UCSD-AML1 (cell line): ENCODE results near the gene STK35.

ENCODE experiments used
- DNase-seq: peaks from one replicate; lab custom pipeline; 2025; ENCODE audit not compliant: unreplicated experiment; lab: John Stamatoyannopoulos, UW

STK35 gene

GRCh38 chr20:2104236-2104635 lies 2.6 kb downstream of the STK35 start:
- DNase-seq, result no peak

GRCh38 chr20:2108498-2108897 lies 6.9 kb downstream of the STK35 start:
- no peak for DNase-seq

DNA sequence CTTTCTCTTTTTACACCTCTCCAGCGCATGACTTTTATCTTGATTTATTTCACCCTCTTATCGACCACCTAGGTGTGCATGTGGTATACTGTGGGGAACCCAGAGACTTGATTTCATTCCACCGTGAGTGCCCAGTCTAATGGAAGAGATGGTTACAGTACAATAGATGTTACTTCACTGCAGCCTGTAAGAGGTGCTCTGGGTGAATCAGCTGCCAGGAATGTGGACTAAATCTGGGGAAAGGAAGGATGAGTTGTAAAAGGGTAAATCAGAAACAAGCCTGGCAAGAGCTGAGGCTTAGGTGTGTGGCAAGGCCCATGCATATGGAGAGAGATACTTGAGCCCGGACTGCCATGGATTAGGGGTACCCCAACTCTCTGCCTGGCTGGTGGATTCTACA lies 7.4 kb downstream of the STK35 start:
- DNase-seq, result no peak

DNA sequence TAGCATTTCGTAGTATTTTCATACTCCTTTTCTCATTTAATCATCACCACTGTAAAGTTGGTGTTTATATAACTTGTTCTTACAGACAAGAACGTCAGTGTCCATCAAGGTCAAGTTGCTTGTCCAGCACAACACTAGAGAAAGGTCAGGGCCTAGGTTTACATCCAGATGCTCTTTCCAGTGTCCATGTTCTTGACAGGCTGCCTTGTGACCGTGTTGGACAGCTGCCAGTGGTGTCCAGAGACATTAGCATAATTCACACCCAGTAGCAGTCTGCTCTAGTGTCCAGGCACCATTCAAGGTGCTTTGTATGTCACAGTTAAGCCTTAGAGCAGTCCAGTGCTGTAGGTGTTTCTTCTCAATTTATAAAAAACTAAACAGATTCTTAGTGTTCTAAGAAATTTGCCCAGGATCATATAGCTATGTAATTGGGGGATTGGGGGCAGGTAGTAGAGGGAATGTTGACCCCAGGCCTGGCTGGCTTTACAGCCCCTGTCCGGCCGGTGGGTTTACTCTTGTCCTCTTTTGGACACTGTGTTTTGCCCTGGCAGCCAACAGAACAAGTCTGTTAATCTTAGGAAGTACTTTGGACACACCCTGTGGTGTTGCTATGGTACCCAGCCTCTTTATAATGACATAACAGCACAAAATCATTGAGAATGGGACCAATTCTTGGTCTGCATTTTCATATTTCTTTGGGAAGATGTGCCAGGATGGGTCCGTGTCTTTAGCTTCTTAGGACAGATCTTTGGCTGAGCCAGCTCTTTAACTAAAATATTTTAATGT lies 8.0 kb downstream of the STK35 start:
- DNase-seq, result no peak

GRCh38 chr20:2112910-2113309 lies 11.3 kb downstream of the STK35 start:
- DNase-seq, result no peak

DNA sequence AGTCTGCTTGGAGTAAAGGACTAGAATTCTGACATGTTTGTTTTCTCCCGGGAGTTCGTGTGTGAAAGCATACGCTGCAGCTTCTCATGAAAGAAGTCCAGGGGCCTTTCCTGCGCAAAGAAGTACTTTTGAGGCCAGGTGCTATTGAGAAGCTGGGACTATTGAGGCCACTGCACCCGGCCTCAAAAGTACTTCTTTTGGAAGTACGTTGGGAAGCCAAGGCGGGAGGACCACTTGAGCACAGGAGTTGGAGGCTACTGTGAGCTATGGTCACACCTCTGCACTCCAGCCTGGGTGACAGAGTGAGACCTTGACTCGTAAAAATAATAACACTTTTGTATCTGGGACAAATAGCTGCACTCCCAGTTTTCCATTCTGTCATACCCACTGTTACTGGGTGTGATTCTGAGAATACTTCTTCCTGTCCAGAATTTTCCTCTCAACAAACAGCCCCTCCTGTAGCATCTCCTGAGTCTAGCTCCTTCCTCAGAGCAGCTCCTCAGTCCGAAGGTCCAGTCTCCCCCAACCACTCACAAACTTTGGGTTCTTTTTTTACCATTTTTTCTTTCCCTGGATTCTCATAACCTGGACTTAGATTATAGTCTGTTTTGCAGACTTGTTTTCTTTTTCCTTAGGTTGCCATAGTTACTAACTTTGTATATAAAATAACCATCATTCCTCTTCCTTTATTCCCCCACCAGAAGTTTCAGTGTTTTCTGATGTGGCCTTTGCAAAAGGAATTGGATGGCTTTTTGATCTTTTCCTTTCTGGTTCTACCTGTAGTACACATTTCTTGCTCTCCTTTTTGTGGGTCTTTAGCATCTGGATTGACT lies 12.7 kb downstream of the STK35 start:
- no peak for DNase-seq

DNA sequence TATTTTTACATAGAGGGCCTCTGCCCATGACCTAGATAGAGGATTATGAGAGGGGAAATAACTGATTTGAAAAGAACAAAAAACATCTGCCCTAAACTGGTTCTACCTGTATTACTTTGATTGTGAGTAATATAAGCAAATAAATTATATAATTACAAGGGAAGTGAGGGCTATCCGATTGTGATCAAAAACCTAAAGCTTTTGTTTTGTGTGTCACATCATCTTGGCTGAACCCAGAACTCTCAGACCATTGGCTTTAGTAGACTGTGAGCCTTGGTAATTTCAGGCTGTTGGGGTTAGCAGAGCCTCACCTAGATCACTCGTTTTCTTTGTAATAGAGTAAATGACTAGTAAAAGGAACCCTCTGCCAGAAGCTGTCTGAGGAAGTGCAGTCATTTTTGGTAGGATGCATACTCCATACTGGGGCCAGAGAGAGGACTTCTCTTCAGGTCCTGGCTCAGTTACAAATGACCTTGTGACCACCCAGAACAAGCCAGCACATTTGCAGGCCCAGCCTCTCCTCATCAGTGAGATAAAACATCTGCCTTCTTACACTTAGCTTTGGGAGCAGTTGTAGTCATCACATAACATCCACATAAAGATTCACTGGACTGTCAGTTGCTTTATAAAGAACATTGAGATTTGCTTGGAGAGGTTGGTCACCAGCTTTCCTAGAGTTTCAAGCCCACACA lies 13.5 kb downstream of the STK35 start:
- no peak for DNase-seq

DNA sequence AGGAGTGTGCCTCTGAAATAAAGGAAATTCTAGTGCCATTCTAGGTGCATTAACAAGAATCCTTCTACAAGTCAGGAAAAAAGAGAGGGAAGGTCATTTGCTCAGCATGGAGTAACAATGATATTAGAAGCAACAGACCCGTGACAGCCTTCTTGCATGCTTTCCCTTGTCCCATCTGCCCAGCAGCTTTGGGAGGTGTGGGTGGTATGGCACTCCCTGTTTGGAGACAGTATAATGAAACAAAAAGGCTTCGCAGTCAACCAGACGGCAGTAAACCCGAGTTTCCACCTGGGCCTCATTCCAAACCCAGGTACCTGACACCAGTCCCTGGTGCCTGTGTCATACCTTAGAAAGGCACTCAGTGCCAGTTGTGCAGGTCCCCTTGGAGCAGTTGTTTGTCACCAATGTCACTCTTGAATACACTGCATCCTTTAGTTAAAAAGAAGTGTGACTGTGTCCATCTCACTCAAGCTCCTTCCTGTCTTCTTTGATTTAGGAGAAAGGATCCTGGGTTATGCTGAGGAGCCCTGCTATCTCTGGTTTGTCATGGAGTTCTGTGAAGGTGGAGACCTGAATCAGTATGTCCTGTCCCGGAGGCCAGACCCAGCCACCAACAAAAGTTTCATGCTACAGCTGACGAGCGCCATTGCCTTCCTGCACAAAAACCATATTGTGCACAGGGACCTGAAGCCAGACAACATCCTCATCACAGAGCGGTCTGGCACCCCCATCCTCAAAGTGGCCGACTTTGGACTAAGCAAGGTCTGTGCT lies 14.7 kb downstream of the STK35 start:
- DNase-seq, result no peak

GRCh38 chr20:2118783-2119182 lies 17.2 kb downstream of the STK35 start:
- no peak for DNase-seq

DNA sequence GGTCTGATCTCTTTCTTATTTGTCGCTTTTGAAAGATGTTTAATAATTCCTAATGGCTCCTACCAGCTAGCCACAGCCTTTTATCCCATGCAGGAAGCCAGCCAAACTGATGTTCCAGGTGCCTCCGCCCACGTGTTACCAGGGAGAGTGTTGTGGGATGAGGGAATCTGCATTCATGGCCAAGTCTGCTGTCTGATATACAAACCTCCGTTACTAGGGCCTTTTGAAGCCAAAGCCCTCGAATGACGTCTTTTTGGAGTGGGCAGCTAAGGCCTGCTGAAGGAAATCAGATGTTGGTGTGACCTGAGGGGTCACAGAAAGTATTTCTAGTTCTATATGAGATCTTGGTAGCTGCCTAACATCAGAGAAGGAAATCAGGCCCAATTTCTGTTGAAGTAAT lies 21.3 kb downstream of the STK35 start:
- no peak for DNase-seq

GRCh38 chr20:2123720-2124119 lies 22.1 kb downstream of the STK35 start:
- DNase-seq, result no peak

- no peak for DNase-seq
These were observed 23.1 kb downstream of the STK35 start for GRCh38 chr20:2124564-2125213.

DNA sequence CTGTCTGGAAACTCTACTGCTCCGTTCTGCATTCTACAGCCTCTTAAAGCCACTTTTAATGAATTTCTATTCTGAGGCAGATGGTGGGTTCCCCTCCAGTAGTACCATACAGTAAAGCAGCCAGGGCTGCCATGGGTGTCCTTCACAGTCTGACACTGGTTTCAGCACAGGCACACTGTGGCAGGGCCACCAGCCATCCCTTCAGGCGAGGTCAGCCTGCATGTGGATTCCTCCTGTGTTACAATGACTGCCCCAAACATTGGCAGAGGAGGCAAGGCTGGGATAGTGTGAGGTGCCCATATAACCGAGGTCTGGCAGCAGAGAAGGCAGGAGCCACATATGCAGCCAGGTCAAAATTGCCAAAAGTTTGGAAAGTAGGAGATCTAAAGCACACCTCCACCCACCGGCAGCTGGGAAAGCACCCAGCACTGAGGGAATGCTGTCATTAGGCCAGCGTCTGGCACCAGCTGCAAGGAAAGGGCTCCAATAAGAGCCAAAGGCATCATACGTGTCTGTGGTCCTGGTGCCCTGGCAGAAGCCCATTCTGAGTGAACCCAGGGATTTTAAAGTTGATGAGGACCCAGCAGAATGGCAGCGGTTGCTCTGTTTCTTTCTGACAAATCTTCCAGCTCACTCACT lies 24.0 kb downstream of the STK35 start:
- no peak for DNase-seq

DNA sequence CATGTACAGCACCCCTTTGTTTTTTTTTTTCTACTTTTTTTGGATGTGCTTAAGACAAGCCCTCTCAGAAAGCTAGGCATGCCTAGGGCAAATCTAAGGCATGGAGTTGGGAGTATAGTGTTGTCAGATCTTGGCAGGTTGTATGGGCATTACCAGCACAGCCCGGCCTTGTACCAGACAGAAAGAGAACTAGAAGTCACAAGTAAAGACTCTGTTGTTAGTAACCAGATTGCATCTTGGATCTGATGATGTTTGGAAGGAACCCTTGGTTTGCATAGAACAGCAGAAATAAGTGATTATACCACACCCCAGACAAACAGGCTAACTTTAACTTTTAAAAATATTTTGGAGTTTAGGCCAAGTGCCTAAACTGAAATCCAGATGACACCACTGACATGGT lies 25.6 kb downstream of the STK35 start:
- no peak for DNase-seq

- no peak for DNase-seq
These were observed 26.9 kb downstream of the STK35 start for GRCh38 chr20:2128542-2128941.

DNA sequence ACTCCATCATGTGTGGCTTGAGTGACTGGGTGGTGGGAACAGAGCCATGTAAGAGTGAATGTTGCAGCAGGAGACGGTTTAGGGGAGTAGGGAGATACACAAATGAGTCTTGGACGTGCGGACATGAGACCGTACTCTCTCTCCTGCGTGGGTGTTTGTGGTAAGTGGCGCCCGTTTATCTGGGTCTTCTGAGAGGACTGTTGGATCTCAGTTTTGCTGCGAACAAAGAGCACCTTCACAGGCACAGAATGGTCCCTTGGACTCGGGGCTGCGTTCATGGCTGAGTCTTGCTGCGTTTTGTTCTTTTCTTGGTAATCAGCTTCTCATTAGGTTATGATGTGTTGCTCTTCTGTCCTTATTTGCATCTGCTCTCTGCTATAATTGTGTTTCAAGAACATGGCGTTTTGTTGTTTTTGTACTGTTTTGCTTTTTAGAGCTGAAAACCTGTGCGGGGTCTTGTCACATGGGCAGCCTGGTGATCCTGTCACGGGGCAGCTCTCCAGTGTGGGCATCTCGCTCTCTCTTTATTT lies 28.5 kb downstream of the STK35 start:
- DNase-seq, result no peak

- DNase-seq, result no peak
These were observed 29.1 kb downstream of the STK35 start for GRCh38 chr20:2130683-2131082.

DNA sequence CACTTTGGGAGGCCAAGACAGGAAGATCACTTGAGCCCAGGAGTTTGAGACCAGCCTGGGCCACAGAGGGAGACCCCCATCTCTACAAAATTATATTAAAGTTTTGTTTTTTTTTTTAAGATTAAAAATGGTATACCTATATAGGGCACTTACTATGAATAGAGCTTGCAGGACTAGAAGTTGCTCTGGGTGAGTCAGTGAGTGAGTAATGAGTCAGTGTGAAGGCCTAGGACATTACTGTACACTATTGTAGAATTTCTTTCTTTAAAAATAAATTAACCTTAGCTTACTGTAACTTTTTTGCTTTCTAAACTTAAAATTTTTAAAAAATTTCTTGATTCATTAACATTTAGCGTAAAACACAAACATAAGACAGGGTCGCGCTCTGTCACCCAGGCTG lies 29.7 kb downstream of the STK35 start:
- DNase-seq, result no peak

DNA sequence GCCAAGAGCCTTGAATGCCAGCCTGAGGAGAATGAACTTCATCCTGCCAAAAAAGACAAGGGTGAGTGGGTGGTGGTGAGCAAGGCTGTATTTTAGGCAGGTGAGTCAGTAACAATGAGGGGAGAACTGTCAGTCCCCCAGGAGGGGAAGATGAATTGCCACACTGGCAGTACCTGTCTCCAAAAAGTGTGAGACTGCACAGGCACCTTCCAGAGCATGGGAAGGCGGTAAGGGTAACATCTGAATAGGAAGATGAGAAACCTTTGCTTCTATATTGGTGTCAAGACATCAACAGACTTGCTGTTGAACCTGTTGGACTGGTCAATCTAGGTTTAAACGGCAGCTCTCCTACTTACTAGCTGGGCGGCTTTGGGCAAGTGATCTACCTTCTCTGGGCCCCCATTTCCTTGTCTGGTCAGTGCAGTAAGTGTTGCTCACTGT lies 30.9 kb downstream of the STK35 start:
- DNase-seq, result no peak
